Uterus (tissue), 2 donors: ENCODE data around the gene ACADVL.

ENCODE experiments used
- POLR2A ChIP-seq, 2 donors: fragments of 450-650 bp; IDR thresholded peaks; one replicate each; pipeline ENCODE4 v1.6.1; 2016; ENCODE audit warnings: antibody characterized with exemption in 2 of 2, mild to moderate bottlenecking in 1 of 2, moderate library complexity in 1 of 2
- TF ChIP-seq, protein P1 (sequence below), 4 experiments: fragments of 200-600 bp in 2 of 4; fragments of 450-650 bp in 2 of 4; sonication (generic) in 2 of 4; IDR thresholded peaks; one replicate each; pipeline ENCODE4 v1.5.1; 2016 to 2019; ENCODE audit warnings: antibody characterized with exemption in 4 of 4, mild to moderate bottlenecking in 2 of 4, moderate library complexity in 1 of 4

DNA sequence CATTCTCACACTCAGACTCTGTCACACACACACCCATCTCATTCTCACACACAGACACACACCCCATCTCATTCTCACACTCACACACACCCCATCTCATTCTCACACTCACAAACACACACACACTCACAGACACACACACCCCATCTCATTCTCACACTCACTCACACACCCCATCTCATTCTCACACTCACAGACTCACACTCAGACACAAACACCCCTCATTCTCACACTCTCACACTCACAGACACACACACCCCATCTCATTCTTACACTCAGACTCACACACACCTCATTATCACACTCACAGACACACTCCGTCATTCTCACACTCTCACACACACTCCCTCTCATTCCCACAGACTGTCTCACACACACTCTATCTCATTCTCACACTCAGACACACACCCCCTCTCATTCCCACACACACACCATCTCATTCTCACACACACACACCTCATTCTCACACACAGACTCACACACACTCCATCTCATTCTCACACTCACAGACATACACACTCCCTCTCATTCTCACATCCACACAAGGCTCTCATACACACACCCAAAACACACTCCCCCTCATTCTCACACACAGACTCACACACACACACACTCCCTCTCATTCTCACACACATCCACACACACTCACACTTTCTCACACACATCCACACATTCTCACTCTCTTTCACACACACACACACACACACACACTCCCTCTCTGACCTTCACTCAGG lies 43.5 kb upstream of the ACADVL start:
- TF ChIP-seq, protein P1, sequence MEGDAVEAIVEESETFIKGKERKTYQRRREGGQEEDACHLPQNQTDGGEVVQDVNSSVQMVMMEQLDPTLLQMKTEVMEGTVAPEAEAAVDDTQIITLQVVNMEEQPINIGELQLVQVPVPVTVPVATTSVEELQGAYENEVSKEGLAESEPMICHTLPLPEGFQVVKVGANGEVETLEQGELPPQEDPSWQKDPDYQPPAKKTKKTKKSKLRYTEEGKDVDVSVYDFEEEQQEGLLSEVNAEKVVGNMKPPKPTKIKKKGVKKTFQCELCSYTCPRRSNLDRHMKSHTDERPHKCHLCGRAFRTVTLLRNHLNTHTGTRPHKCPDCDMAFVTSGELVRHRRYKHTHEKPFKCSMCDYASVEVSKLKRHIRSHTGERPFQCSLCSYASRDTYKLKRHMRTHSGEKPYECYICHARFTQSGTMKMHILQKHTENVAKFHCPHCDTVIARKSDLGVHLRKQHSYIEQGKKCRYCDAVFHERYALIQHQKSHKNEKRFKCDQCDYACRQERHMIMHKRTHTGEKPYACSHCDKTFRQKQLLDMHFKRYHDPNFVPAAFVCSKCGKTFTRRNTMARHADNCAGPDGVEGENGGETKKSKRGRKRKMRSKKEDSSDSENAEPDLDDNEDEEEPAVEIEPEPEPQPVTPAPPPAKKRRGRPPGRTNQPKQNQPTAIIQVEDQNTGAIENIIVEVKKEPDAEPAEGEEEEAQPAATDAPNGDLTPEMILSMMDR (IDR thresholded peaks at IDR 0.05): no peak
- no peak for TF ChIP-seq POLR2A (IDR thresholded peaks at IDR 0.05)
